Measurements from ENCODE around the gene GXYLT1.

The GXYLT1 gene

DNA sequence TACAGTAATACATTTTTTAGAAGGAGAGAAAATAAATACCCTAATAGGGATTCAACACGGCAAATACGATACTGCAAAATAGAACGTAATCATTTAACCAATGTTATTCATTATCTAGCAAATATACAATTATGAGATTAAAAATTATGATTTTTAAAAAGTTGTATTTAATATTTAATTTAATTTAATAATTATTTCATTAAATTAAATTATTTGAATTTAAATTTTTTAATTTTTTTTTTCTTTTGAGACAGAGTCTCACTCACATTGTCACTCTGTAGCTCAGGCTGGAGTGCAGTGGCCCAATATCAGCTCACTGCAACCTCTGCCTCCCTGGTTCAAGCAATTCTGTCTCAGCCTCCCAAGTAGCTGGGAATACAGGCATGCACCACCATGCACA, 42.0 kb downstream of the GXYLT1 start:
- H4K20me1 ChIP-seq (ENCODE audit: control insufficient read depth, insufficient read depth, low read depth, low read length), result 0 out of 2 replicates have a peak, but pooled peaks cover 2% of the 10 kb centered on the region

GRCh38 chr12:42099433-42099832, 45.2 kb downstream of the GXYLT1 start:
- Histone ChIP-seq H3K4me1 (ENCODE audit: control insufficient read depth, low read length) (peaks cover 5% of the 10 kb centered on the region), H3K27ac (ENCODE audit: low read depth, low read length) (no peak overlapping the region), H3K79me2 (ENCODE audit: control insufficient read depth, low read length) (no peaks in the 10 kb centered on the region), H3K9me2 (replicated peaks; ENCODE audit: control insufficient read depth, low read length) (no peaks in the 10 kb centered on the region), H3F3A (ENCODE audit: control insufficient read depth, insufficient read depth) (no peaks in the 10 kb centered on the region), H3K4me2 (ENCODE audit: low read length) (no peak overlapping the region), H3K4me3 (ENCODE audit: low read length) (no peak overlapping the region), H4K20me1 (ENCODE audit: control insufficient read depth, insufficient read depth, low read depth, low read length) (0 out of 2 replicates have a peak, but pooled peaks cover under 1% of the 10 kb centered on the region), H3K36me3 (ENCODE audit: control insufficient read depth, low read length) (peaks cover 32% of the 10 kb centered on the region), H3K27me3 (ENCODE audit: control insufficient read depth, low read length) (no peaks in the 10 kb centered on the region), H3K9me3 (ENCODE audit: control insufficient read depth, insufficient read depth, low read length) (no peaks in the 10 kb centered on the region)
- TF ChIP-seq, protein P1, sequence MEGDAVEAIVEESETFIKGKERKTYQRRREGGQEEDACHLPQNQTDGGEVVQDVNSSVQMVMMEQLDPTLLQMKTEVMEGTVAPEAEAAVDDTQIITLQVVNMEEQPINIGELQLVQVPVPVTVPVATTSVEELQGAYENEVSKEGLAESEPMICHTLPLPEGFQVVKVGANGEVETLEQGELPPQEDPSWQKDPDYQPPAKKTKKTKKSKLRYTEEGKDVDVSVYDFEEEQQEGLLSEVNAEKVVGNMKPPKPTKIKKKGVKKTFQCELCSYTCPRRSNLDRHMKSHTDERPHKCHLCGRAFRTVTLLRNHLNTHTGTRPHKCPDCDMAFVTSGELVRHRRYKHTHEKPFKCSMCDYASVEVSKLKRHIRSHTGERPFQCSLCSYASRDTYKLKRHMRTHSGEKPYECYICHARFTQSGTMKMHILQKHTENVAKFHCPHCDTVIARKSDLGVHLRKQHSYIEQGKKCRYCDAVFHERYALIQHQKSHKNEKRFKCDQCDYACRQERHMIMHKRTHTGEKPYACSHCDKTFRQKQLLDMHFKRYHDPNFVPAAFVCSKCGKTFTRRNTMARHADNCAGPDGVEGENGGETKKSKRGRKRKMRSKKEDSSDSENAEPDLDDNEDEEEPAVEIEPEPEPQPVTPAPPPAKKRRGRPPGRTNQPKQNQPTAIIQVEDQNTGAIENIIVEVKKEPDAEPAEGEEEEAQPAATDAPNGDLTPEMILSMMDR (IDR thresholded peaks at IDR 0.05; ENCODE audit: low read depth, low read length, poor library complexity, severe bottlenecking), result no peak
- TF ChIP-seq EZH2phosphoT487 (IDR thresholded peaks at IDR 0.05; ENCODE audit: borderline replicate concordance, low read length), result no peak

More for the DNA sequence above, 42.0 kb downstream of the GXYLT1 start:
- no peak overlapping the region for H3K4me3 ChIP-seq (ENCODE audit: low read length)
- H3F3A ChIP-seq (ENCODE audit: control insufficient read depth, insufficient read depth), result peaks cover 2% of the 10 kb centered on the region; the same call in 1 of the 2 replicates
- no peaks in the 10 kb centered on the region for H3K9me2 ChIP-seq (replicated peaks; ENCODE audit: control insufficient read depth, low read length)
- peaks cover 15% of the 10 kb centered on the region for H3K4me1 ChIP-seq (ENCODE audit: control insufficient read depth, low read length)
- TF ChIP-seq, protein P1 (IDR thresholded peaks at IDR 0.05; ENCODE audit: low read depth, low read length, poor library complexity, severe bottlenecking), result no peak
- TF ChIP-seq EZH2phosphoT487 (IDR thresholded peaks at IDR 0.05; ENCODE audit: borderline replicate concordance, low read length), result no peak
- H3K27me3 ChIP-seq (ENCODE audit: control insufficient read depth, low read length), result no peaks in the 10 kb centered on the region
- H3K27ac ChIP-seq (ENCODE audit: low read depth, low read length), result no peak overlapping the region
- peaks cover 7% of the 10 kb centered on the region for H3K36me3 ChIP-seq (ENCODE audit: control insufficient read depth, low read length)
- no peak overlapping the region for H3K4me2 ChIP-seq (ENCODE audit: low read length)
- no peaks in the 10 kb centered on the region for H3K9me3 ChIP-seq (ENCODE audit: control insufficient read depth, insufficient read depth, low read length)
- H3K79me2 ChIP-seq (ENCODE audit: control insufficient read depth, low read length), result no peaks in the 10 kb centered on the region

- TF ChIP-seq, protein P1 (IDR thresholded peaks at IDR 0.05; ENCODE audit: low read depth, low read length, poor library complexity, severe bottlenecking), result no peak
- no peak for TF ChIP-seq EZH2phosphoT487 (IDR thresholded peaks at IDR 0.05; ENCODE audit: borderline replicate concordance, low read length)
- Histone ChIP-seq H3K27me3 (ENCODE audit: control insufficient read depth, low read length) (no peaks in the 10 kb centered on the region), H3K9me3 (ENCODE audit: control insufficient read depth, insufficient read depth, low read length) (no peaks in the 10 kb centered on the region), H3F3A (ENCODE audit: control insufficient read depth, insufficient read depth) (no peaks in the 10 kb centered on the region), H3K27ac (ENCODE audit: low read depth, low read length) (no peak overlapping the region), H4K20me1 (ENCODE audit: control insufficient read depth, insufficient read depth, low read depth, low read length) (no peaks in the 10 kb centered on the region), H3K9me2 (replicated peaks; ENCODE audit: control insufficient read depth, low read length) (no peaks in the 10 kb centered on the region), H3K79me2 (ENCODE audit: control insufficient read depth, low read length) (no peaks in the 10 kb centered on the region), H3K36me3 (ENCODE audit: control insufficient read depth, low read length) (peaks cover 32% of the 10 kb centered on the region), H3K4me2 (ENCODE audit: low read length) (no peak overlapping the region), H3K4me1 (ENCODE audit: control insufficient read depth, low read length) (no peaks in the 10 kb centered on the region), H3K4me3 (ENCODE audit: low read length) (no peak overlapping the region)
These were observed 46.7 kb downstream of the GXYLT1 start for GRCh38 chr12:42097971-42098370.
